CD4-positive, alpha-beta T cell treated with Interleukin-15 for 1 hour (primary cell): Measurements from ENCODE around the gene PEX5.

Experiments
- DNase-seq: peaks from one replicate; pipeline ENCODE4 v3.0.0-alpha.2; 2020

The PEX5 gene

DNA sequence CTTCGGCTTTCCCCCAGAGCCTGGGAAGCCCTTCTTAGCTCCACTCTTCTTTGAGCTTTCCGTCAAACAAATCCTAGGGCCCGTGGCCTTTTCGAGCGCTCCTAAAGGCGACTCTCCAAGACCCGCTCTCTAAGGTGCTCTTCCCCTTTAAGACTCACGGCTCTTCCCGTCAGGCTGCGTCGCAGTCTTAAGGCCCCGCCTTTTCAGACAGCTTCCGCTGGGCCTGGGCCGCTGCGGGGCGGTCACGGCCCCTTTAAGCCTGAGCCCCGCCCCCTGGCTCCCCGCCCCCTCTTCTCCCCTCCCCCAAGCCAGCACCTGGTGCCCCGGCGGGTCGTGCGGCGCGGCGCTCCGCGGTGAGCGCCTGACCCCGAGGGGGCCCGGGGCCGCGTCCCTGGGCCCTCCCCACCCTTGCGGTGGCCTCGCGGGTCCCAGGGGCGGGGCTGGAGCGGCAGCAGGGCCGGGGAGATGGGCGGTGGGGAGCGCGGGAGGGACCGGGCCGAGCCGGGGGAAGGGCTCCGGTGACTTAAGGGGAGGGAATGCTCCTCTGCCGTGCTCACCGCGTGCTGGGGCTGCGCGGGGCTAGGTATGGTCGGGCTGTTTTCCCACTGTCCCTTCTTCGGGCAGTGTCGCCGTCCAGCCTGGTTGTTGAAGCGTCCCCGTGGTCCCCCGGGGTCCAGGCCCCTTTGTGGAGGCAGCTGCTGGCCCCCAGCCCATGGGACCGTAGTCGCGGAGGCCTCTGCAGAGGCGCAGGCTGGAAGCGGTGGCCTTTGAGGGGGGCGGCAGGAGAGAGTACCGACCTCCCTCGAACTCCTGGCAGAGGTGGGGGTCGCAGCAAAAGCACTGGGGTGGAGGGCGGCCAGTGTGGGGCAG, at the start of gene PEX5:
PEX5 (plus strand) TSS at position 289 of the 870 bp plus-strand sequence. CDS start 692 bp downstream, outside the sequence.
- DNase-seq: peak; percentile 90

DNA sequence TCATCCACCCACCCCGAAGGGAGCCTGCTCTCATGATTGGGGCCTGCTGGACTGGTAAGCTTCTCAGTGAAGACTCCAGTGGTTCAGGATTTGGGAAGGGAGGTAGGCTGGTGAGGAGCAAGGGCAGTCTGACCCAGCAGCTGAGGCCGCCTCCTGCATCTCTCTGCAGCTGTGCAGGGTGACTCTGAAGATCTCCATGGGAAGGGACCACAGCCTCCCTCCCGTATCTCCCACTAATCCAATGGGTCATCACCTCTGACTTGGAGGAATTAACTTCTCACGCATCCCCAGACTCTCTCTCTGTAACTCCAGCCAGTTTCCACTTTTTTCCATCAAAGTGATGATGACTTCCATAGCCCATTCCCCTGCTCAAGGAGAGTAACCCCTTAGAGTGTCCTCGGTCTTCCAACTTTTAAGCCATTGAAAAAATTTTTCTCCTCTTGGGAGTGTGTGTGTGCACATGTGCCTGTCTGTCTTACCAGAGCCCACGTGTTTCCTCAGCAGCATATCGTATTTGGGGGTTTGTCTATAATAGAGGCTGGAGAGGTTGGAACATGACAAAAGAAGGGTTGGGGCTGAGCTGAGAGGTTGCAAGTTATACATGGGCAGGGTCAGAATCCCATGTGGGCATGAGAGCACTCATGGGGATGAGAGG, 48.0 kb upstream of the PEX5 start:
- no peak for DNase-seq

DNA sequence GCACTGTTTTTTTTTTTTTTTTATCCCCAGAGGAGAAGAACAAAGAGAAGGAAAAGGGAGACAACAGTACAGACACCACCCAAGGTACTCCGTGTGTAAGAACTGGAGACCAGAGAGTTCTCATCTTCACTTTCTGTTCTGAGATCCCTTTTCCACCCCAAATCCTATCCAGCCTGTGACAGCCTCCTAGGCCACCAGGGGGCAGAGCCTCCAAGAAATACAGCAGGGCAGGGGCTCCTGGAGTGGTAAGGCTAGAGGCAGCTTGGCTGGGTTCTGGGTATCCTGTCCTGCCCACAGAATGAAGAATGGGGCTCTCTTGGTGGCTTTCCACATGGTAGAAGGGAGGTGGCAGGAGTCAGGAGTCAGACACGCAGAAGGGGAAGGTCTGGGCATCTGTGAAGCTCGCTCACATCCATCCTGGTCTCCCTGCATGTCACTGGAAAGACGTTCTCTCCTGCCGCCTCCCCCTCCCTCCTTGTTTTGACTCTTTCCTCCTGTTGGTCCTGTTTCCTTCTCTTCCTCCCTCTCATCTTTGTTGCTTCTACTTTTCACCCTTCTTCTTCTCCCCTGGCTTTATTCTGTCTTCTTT, 47.3 kb upstream of the PEX5 start:
- DNase-seq: peak; percentile 47

DNA sequence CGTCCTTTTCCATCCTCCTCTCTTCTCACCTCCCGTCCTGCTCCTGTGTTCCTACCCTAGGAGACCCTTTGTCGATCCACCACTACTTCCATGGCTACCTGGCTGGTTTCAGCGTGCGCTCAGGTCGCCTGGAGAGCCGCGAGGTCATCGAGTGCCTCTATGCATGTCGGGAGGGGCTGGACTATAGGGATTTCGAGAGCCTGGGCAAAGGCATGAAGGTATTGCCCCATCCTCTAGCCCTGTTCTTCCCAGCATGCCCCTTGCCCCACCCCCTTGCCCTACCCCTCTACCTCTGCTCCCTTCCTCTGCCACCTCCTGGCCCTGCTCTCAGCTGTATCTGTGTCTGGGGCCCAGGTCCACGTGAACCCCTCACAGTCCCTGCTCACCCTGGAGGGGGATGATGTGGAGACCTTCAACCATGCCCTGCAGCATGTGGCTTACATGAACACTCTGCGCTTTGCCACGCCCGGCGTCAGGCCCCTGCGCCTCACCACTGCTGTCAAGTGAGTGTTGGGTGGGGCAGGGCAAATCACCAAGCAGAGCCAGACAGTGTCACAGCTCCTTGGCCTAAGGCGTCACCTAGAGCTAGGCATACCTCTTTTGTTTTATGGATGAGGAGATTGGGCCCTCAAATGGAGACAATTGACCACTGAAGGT, 46.5 kb upstream of the PEX5 start:
- DNase-seq: no peak

DNA sequence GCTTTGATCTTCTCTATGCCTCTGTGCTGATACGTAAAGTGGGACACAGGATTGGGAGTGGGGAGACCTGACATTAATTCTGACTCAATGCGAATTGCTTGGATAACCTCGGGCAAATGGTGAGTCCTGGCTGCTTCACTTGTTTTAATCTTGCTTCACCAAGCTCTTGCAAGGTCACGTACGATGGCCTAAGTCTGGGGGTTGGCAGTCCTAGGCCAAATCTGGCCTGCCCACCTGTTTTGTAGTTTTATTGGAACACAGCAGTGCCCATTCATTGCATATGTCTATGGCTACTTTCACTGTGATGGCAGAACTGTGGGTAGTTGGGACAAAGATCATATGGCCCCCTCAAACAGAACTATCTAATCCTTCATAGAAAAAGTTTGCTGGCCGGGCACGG, 45.9 kb upstream of the PEX5 start:
- DNase-seq: no peak

DNA sequence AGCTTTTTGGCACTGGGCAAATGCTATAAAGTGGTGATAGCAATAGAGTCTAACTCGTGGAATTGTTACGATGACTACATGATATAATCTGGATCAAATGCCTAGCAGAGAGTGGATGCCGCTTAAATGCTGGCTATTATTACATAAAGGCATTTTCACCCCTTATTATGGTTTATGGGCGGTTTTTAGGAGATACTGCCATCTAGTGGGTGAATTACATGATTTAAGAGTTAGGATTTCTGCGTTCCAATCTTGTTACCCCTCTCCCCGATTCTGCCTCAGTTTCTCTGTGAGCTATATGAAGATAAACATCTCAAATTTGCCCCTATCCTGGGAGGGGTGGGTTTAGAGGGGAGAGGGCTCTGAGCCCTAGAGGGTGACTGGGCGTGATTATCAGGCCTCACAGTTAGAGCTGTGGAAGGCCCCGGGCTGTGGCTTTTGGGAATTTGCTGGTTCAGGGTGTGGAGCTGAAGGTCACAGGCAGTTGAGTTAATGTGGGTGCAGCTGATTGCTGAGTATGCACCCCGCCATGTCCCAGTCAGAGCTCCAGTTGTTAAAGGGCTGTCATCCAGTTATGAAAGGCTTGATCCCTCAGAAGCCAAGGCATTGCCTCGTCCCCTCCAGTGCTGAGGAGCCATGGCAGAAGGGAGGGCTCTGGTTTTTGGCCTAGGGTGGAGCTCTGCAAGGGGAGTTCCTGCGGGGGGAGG, 44.9 kb upstream of the PEX5 start:
- DNase-seq: no peak

DNA sequence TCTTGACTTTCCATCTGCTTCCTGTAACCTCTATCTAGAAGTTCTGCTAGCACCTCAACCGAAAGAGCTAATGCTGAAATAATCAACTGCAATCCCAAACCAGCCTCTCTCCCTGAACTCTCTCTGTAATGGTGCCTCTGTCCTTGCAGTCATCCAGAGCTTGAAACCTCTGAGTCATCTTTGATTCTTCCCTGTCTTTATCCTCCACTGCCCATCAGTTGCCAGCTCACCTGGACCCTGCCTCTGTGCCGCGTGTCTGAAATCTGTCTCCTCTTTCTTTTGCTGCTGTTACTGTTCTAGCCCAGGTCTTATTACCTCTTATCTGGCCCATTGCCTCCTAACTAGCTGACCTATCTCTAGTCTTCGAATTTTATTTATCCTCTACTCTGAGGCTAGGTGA, 43.8 kb upstream of the PEX5 start:
- DNase-seq: no peak

DNA sequence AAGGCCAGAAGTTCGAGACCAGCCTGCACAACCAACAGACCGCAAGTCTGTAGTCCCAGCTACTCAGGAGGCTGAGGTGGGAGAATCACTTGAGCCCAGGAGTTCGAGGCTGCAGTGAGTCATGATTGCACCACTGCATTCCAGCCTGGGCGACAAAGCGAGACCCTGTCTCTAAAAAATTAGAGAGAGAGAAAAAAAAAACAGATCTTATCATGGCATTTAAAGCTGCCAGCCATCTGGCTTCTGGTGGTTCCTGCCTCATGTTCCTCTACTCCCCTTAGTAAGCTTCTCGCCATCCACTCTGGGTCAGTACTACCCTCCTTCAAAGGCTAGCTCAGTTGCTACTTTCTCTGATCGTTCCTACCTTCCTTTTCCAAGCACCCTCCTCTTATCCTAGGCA, 43.3 kb upstream of the PEX5 start:
- DNase-seq: no peak

DNA sequence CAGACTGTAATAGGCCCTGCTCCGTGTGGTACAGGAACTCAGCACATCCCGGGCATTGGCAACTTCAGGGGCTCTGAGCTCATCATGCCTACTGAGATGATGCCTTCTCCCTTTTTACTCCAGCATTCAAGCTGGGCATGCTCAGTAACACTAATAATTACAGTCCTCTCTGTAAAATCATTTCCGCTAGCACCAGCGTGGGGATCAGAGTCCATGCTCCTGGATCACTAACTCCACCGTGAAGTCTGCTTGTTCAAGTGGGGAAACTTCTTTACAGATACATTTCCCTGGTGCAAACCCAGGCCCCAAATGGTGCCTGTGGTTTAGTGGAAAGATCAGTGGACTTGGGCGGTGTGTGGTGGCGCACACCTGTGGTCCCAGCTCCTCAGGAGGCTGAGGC, 42.6 kb upstream of the PEX5 start:
- DNase-seq: no peak

DNA sequence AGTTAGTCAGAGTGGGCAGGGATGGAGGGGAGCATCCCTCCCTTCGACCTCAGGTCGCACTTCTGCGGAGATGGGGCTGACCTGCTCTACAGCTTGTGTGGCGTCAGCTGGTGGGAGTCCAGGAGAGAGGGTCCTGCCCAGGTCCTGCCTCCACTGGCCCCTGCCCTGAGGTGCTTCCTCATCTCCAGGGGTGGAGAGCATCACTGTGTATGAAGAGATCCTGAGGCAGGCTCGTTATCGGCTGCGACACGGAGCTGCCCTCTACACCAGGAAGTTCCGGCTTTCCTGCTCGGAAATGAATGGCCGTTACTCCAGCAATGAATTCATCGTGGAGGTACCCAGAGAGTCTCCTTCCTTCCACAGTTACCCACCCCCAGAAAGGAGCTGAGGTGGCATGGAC, 39.1 kb upstream of the PEX5 start:
- no peak for DNase-seq

DNA sequence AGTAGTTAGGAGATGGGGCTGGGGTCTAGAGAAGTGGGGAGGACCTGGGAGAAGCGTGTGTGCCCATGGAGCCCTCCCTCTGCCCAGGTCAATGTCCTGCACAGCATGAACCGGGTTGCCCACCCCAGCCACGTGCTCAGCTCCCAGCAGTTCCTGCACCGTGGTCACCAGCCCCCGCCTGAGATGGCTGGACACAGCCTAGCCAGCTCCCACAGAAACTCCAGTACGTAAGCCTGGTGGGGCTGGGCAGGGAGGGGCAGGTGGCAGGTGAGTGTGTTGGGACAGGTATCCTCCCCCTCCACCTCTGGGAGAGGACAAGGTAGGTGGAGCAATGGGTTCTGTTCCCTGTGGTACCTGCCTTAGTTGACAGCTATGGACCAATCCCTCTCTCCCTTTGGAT, 38.6 kb upstream of the PEX5 start:
- DNase-seq: no peak

DNA sequence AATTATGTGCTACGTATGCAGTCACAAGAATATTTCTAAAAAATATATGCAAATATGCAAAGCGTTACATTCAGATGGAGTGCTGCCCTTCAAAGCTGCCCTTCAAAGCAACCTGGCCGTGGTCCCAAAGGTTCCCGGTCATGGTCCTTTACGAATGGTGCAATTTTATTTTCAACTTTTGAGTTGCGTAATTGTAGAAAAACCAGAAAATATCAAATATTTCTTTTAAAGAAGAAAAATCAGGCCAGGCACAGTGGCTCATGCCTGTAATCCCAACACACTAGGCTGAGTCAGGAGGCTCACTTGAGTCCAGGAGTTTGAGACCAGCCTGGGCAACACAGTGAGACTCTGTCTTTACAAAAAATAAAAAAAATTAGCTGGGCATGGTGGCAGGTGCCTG, 38.0 kb upstream of the PEX5 start:
- DNase-seq: no peak

DNA sequence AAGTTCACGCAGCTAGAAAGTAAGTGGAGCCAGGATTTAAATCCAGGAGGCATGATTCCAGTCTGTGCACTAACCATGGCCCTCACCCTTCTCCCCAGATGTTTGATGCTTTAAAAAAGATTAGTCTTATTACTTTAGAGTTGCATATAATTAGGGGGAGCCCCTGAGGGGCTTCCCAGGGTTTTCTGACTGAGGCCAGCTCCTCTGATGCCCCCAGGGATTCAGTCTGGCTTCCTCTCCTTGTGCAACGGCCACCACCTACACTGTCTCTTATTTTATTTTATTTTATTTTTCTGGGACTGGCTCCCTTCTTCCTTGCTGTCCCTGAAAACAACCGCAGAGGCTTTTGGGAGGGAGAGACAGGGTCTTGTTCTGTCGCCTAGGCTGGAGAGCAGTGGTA, 36.7 kb upstream of the PEX5 start:
- DNase-seq: no peak

DNA sequence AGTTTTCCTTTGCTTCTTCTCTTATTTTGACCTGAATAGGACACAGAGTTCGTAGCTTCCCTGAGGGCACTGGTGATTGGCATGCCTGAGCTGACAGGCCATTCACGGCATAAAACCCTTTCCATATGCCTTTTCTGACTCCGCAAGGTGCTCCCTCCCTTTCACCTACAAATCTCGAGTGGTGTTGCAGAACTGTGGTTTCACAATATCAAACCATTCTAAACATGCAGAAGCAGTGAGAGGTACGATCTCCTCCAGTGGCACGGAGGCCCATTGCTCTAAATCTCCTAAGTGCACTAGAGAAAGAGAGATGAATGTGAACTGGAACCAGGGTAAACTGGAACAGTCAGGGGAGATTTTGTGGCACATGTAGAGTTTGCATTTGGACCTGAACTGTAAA, 35.4 kb upstream of the PEX5 start:
- no peak for DNase-seq

DNA sequence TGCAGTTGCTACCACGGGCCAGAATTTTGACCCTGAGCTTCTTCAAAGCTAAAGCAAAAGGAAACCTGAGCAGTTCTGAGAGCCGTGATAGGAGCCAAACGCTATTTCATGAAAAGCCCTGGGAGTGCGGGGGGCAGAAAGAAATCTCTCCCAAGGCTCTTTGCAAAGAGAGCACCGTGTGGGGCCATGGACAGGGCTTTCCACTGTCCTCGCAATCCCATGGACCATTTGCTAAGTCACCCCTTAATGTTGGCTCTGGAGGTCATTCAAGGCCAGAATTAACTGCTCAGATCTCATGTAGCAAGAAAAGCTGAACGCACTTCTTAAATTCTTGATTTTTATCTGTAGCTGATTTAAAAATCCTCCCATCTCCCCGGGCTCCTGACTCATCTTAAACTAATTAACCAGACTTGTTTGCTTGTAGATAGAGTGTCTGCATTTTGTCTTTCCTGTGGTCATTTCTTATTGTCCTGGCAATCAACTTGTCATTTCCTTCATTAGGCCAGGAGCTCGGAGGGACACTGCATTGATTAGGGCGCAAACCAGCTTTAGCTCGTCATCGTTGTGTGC, 34.5 kb upstream of the PEX5 start:
- no peak for DNase-seq

DNA sequence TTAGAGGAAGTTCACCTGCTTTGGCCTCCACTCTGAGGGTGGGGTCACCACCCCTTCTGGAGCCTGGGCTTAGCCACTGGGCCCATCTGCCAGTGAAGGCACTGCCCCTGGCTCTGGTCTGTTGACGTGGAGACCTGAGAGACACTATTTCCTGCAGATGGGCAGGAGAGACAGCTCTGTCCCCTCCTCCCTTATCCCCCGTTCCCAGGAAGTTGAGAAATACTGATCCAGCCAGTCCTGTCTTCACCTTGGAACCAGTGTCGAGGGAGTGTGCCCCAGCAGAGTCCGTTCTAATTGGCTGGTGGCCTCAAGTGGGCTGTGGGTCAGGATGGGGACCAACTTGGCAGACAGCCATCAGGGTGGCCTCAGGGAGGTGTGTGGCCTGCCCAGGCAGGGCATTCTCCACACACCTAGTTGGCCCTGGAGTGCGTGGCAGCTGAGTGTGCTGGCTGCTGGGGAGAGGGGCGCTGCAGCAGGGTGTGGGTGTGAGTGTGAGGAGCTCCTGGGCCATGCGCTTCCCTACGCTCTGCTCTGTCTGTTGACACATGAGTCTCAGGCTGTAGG, 33.9 kb upstream of the PEX5 start:
- no peak for DNase-seq

DNA sequence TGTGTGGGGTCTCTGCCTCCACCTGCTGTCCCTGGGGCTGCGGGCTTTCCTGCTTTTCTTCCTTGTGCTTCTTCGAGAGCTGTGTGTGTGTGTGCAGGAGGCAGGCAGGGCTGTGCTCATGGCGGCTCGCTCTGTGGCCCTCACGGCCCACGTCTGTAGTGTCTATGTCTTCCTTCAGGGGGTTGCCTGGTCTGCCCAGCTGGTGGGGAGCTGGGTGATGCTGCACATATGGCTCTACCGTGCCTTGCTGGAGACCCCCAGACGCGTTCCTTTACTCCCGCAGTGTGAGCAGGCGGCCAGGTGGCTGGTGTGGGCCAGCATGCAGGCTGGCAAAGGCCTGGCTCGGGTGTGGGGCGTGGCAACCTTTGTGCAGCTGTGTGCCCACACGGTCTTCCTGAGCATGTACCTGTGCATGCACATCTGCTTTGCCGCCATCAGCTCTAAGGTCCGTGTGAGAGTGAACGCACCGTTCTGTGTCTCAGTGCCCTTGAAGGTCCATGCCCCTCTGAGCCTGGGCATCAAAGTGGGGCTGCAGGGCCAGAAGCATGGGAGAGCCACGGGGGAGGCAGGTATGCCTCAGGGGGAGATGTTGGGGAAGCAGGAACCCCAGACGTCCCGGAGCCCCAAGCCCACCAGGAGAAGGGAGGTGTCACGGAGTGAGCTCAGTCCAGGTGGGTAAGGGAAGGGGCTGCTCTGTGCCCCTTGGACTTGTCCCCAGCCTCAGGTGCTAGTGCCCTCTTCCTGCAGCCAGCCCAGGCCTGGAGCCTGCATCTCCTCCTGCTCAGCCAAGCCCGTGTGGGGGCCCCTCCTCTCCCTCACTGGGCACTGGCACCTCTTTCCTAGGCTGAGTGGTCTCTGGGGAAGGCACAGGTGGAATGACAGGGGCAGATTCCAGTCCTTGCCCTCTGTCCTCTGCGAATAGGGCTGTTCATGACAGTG, 33.0 kb upstream of the PEX5 start:
- no peak for DNase-seq

DNA sequence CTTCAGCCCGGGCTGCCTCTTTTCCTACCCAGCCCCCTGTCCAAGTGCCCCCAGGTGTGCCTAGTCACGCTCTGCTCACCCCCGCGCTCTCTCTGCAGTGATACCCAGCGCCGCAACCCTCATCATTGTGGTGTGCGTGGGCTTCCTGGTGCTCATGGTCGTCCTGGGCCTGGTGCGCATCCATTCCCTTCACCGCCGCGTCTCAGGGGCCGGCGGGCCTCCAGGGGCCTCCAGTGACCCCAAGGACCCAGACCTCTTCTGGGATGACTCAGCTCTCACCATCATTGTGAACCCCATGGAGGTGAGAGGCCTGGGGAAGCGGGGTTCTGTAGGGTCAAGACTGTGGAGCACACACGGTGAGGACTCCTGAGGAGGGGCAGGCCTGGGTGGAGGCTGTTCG, 32.1 kb upstream of the PEX5 start:
- DNase-seq: no peak

DNA sequence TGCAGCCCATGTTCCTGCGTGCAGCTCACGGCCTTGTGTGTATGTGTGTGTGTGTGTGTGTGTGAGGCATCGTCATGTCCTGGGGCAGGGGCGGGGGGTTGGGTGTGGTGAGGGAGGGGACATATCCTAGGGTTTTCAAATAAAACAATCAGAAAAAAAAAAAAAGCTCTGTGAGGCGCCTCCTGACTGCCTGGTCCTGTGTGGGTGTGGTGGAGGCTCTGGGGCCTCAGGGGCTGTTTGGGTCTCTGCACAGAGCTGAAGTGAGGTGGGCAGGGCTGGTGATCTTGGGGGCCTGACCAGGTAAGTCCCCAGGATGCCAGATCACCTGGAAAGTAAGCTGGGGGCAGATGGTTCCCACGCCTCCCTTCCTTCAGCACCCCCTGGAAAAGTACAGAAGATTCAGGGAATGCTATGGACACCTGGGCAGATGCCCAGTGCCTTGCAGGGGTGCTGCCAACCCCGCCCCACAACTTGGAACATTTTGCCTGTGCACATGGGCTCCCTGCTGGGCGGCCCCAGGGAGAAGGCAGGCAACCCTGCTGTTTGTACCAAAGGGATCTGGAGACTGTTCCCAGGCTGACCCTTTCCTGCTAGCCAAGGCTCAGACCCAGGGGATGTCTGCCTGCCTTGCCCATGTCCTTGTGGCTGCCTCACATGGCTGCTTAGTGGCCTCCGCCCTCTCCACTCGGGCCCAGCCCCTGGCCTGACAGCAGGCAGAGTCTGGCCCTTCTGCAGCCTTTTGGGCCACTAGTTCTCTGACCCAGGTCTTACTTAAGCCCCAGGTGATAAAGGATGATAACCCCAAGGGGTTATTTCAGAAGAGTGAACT, 30.5 kb upstream of the PEX5 start:
- no peak for DNase-seq

DNA sequence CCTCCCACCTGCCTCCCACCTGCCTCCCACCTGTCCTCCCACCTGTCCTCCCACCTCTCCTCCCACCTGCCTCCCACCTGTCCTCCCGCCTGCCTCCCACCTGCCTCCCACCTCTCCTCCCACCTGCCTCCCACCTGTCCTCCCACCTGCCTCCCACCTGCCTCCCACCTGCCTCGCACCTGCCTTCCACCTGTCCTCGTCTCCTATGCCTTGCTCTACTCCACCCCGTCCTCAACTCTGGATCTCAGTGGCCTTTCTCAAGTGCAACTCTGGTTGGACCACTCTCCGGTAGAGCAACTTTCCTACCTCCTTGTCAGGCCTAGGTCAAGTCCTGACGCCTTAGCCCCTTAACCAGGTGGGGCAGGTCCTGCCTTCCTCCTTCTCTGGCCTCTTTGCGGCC, 29.3 kb upstream of the PEX5 start:
- no peak for DNase-seq
